ENCODE data around the gene RPP30.
"Not testable (repeated sequence)": the region's sequence is repeated elsewhere in the genome, so short reads cannot be mapped to it uniquely, and the experiment has no call there.

The RPP30 gene

DNA sequence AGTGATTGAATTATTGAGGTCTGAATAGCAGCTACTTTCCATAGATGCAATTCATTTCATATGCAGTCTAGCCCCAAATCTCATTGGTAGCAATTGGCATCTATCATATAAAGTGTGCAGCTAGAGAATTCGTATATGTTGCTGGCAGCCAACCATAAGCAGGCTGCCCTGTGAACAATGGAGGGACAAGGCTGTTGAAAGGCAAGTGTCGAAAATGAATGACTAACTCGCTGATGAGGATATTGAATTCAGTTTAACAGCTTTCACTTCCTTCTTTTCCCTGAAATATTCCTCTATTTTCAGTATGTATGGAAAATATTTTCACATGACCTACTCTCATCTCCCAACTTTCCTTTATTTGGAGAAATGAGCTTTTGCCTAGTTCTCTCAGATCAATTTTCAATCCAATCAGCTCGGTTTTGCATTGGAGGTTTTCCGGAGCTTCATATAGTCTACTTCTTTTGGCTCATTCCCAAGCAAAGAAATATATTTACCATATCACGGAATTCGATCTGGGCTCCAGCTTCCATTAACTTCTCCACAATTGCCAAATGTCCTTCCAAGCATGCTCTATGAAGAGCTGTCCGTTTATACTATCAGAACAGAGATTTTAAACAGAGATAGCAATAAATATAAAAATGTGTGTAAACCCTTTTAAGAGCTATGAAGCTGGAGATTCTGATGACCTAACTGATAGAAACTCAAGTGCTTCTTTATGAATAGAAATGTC lies 45.6 kb downstream of the RPP30 start:
- no peak for DNase-seq (ENCODE audit: low spot score)

DNA sequence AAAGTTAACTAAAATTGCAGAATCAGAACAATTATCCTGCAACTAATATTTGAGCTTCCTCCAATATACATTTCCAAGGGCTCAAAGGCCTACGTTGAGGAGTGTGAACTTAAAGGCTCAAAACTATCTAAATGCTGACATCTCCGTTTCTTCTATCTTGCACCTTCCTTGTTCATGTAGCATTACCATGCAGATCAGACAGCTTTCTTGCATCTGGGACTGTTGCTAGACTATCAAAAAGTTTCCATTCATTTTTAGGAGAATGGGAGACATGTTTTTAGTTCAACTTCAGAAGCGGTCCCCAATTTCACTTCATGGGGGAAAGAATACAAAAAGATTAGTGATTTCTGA lies 46.2 kb downstream of the RPP30 start:
- no peak for DNase-seq (ENCODE audit: low spot score)

GRCh38 chr10:90919683-90920574 lies 48.2 kb downstream of the RPP30 start:
- DNase-seq (ENCODE audit: low spot score): no peak

- DNase-seq (ENCODE audit: low spot score): peak; percentile 97
Measured at GRCh38 chr10:90920986-90921666, 49.4 kb downstream of the RPP30 start, which contains the start of gene ANKRD1. ANKRD1 (minus strand) TSS chr10:90921087; CDS start chr10:90921027, 60 bp downstream.

DNA sequence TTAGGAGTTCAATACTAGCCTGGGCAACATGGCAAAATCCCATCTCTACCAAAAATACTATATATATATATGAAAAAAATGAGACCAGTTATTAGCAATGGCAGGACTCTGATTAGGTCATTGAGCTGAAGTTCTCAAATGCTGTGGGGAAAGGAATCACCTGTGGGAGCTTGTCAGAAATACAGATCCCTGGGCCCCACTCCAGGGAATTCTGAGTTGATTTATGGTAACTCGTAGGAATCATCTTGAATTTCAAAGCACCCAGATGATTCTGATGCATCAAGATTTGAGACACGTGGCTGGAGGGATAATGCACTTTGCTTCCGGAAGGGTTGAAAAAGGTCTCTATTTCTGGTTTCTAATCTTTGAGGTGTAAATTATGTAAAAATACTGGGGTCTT lies 50.1 kb downstream of the RPP30 start:
- no peak for DNase-seq (ENCODE audit: low spot score)

GRCh38 chr10:90923111-90923731 lies 51.4 kb downstream of the RPP30 start:
- no peak for DNase-seq (ENCODE audit: low spot score)

DNA sequence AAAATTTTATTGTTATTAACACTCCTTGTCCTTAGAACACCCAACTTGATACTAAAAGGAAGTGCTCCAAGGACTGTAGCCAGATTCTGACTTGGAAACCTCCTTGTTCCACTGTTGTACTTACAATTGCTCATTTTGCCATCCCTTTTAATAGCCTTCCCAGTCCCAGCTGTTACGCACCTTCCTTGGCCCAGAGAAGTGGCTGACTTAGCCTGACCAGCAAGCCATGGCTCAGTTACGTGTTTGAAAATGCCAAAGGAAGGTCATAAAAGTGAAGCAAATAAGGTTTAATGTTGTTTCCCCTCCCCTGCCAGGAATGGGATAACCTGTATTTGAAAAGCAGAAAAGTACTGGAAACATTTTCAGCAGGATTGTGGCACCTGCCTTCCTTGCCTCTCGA lies 52.8 kb downstream of the RPP30 start:
- no peak for DNase-seq (ENCODE audit: low spot score)

- no peak for DNase-seq (ENCODE audit: low spot score)
Measured at GRCh38 chr10:90925079-90926029, 53.6 kb downstream of the RPP30 start.

DNA sequence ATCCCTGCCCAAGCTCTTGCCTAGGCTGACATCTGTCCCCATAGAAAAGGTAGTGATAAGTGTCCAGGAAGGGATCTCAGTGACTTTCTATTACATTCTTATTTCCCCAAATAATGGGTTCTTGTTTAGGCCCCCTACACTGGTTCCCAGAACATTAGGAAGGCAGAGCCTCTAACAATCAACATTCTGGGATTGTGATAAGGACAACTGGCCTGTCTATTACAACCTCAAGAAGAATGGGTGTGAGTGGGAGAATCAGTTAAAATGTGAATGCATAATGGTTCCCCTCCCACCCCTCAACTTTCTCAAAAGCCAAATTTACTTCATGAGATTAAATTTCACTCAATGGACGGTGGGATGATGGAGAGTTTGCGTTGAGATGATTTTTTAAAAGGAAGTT lies 55.5 kb downstream of the RPP30 start:
- DNase-seq (ENCODE audit: low spot score): no peak

DNA sequence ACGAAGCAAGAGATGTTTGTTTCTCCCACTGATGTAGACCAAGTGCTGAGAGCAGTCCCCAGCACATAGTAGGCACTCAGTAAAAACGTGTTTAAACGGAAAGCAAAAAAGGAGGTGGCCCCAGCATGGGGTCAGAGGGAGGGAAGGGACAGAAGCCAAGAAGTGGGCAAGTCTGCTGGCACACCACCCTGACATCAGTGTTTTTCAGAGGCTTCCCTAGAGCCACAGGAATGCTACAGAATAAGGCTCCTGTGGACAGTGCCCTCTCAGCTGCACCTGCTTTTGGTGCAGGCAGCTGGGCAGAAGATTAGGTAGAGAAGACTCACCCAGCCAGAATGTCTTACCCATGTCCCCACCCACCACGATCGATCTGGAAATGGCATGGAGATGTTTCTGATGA lies 57.4 kb downstream of the RPP30 start:
- DNase-seq (ENCODE audit: low spot score): no peak

- peak; percentile 75 for DNase-seq (ENCODE audit: low spot score)
Measured at GRCh38 chr10:90930070-90930837, 58.5 kb downstream of the RPP30 start.

DNA sequence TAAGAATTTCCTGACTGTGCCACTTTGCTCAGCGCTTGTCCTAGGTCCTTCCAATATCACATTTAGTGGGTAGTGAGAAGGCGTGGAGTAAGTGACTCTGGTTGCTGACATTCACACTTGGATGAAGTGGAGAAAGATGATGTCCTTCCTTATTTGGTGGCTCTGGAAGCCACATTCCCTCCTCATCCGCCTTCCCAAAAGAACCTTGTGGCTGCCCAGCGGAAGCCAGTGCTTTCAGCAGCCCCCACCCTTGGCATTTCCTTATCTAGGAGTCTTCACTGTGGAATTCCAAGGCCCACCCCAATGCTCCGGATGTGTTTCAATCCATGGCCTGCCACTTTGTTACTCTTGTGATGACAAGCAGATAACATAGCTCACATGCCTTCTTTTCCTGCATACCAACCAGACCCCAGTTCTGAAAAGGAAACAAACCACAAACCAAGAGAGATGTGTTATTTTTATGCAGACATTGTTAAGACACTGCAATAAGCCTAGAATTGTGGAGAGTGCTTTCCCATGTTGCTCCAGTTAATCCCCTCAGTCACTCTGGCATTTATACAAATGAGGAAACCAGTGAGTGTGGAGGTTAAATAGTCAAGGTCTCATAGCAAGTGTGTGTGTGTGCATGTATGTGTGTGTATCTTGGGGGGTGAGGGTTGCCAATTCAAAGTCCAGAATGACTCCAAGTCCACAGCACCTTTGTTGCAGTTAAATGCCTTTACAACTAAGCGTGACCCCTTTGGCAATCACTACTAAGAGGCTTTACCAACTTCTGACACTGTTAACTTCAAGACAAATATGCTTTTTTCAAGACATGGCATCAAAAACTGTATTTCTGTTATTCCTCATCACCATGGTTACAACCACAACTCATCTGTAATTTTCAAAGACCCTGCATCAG lies 59.4 kb downstream of the RPP30 start:
- DNase-seq (ENCODE audit: low spot score): peak; percentile 97

- no peak for DNase-seq (ENCODE audit: low spot score)
Measured at GRCh38 chr10:90935581-90936275, 64.0 kb downstream of the RPP30 start.

GRCh38 chr10:90936276-90936659 lies 64.5 kb downstream of the RPP30 start:
- DNase-seq (ENCODE audit: low spot score): no peak

DNA sequence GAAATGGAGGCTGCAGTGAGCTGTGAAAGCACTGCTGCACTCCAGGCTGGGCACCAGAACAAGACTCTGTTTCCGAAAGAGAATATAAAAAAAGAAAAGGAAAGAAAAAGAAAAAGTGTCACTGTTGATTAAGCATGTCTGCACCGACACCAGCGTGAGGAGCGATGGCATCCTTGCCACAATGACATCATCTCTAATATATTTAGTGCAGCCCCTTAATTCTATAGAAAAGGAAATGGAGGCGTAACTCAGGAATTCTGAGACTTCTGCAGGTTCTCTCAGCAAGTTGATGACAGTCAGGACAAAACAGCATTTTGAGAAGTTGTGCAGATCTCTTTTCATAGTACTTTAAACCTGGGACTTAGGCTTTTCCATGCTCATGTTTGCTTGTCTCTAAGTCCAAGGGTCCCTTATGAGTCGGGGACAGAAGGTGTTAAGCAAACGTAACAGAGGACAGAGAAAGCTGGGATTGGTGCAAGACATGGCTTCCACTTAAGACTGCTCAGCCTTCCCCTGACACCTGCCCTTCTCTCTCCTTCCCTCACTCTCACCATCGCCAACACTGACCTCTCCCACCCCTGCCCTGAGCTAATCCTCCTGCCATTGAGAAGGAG lies 66.0 kb downstream of the RPP30 start:
- peak; percentile 61 for DNase-seq (ENCODE audit: low spot score)

- DNase-seq (ENCODE audit: low spot score): no peak
Measured at GRCh38 chr10:90939116-90939515, 67.3 kb downstream of the RPP30 start.

GRCh38 chr10:90939648-90940047 lies 67.9 kb downstream of the RPP30 start:
- no peak for DNase-seq (ENCODE audit: low spot score)

- DNase-seq (ENCODE audit: low spot score): not testable (repeated sequence)
Measured at GRCh38 chr10:90942980-90943379, 71.2 kb downstream of the RPP30 start.
